HCT116 (cell line): Measurements from ENCODE around the gene PRRG4. TPM values are rescaled to one million over a fixed set of nuclear protein-coding genes. Genes with fewer than 3 reads are reported as not detected.

Experiments used
- ATAC-seq: fragments of 200-7000 bp; cut with Tn5 transposase; 2 replicates; pipeline ENCODE4 v1.9.1; 2020; ENCODE audit warnings: mild to moderate bottlenecking, moderate library complexity
- BruUV-seq: library from RNA; stranded (reverse); fragments of 400-500 nt; replicated peaks from 2 replicates; lab custom pipeline; 2021; lab: Mats Ljungman, UMichigan
- CTCF ChIA-PET: fragments of 300-600 bp; sonication (Branson Sonifier 250); formaldehyde crosslinking; loops from one replicate; lab custom pipeline; 2021; ENCODE audit warnings: antibody characterized with exemption; lab: Charles Lee
- POLR2A ChIA-PET: fragments of 300-600, 350-600 bp; sonication (Branson Sonifier 250); formaldehyde crosslinking; loops from one replicate; lab custom pipeline; 2021; ENCODE audit warnings: antibody characterized with exemption; lab: Charles Lee
- RAD21 ChIA-PET, 2 experiments: fragments of 300-600 bp; sonication (Branson Sonifier 250); formaldehyde crosslinking; loops; one replicate each; lab custom pipeline; 2023; ENCODE audit warnings: low total read pairs in 2 of 2; ENCODE audit not compliant: uncharacterized antibody in 2 of 2, unreplicated experiment in 2 of 2, low non-redundant PET in 1 of 2; lab: Charles Lee
- DNase-seq: peaks from one replicate; pipeline ENCODE4 v3.0.0-alpha.2; 2010; ENCODE audit warnings: low read depth, low spot score
- H2AFZ ChIP-seq: fragments of 200-600 bp; shearing (Covaris generic), sonication (generic); 2 replicates; pipeline ENCODE4 v1.6.1; 2017; ENCODE audit warnings: low read depth, mixed run types, mixed read lengths, antibody characterized with exemption, low read length; ENCODE audit not compliant: poor library complexity, severe bottlenecking
- H3K27ac ChIP-seq: 2 replicates; pipeline ENCODE4 v1.5.1; 2012; ENCODE audit warnings: low read depth, low read length
- H3K27me3 ChIP-seq: fragments of 200-600 bp; sonication (generic); 2 replicates; pipeline ENCODE4 v1.6.1; 2016; ENCODE audit warnings: mixed run types, low read length, mixed read lengths; ENCODE audit not compliant: insufficient read depth
- H3K36me3 ChIP-seq, 2 experiments: fragments of 200-500 bp in 1 of 2; fragments of 200-600 bp in 1 of 2; sonication (Bioruptor generic) in 1 of 2; sonication (generic) in 1 of 2; 2 replicates each; pipeline versions ENCODE4 v1.5.1 to v1.6.1; 2014 to 2016; ENCODE audit warnings: low read length in 2 of 2, inconsistent platforms in 1 of 2, mixed read lengths in 1 of 2, mixed run types in 1 of 2; ENCODE audit not compliant: insufficient read depth in 2 of 2, control insufficient read depth in 1 of 2
- H3K4me1 ChIP-seq, 2 experiments: fragments of 200-600 bp in 1 of 2; sonication (generic) in 1 of 2; 2 replicates each; pipeline versions ENCODE4 v1.5.1 to v1.6.1; 2012 to 2017; ENCODE audit warnings: low read length in 2 of 2, inconsistent platforms in 1 of 2, mild to moderate bottlenecking in 1 of 2, mixed read lengths in 1 of 2, mixed run types in 1 of 2, moderate library complexity in 1 of 2; ENCODE audit not compliant: insufficient read depth in 2 of 2, control insufficient read depth in 1 of 2
- H3K4me2 ChIP-seq: fragments of 200-600 bp; sonication (generic); 2 replicates; pipeline ENCODE4 v1.6.1; 2017; ENCODE audit warnings: mixed run types, low read length, mixed read lengths
- H3K4me3 ChIP-seq, 2 experiments: fragments of 200-600 bp in 1 of 2; sonication (generic) in 1 of 2; replicated peaks in 1 of 2; 2 replicates each; pipeline ENCODE4 v1.5.1; 2011 to 2016; ENCODE audit warnings: low read length in 2 of 2, control low read depth in 1 of 2, low read depth in 1 of 2, mild to moderate bottlenecking in 1 of 2, mixed read lengths in 1 of 2, mixed run types in 1 of 2
- H3K79me2 ChIP-seq: fragments of 200-600 bp; sonication (generic); 2 replicates; pipeline ENCODE4 v1.6.1; 2017; ENCODE audit warnings: mild to moderate bottlenecking, mixed run types, low read length, moderate library complexity, mixed read lengths; ENCODE audit not compliant: insufficient read depth
- H3K9ac ChIP-seq: fragments of 200-600 bp; sonication (generic); 2 replicates; pipeline ENCODE4 v1.6.1; 2016; ENCODE audit warnings: low read length, mixed read lengths
- H3K9me2 ChIP-seq: fragments of 200-600 bp; sonication (generic), shearing (Covaris generic); 2 replicates; pipeline ENCODE4 v1.6.1; 2017; ENCODE audit warnings: mixed run types, mild to moderate bottlenecking, moderate library complexity; ENCODE audit not compliant: insufficient read depth
- H3K9me3 ChIP-seq, 2 experiments: fragments of 200-500 bp in 1 of 2; fragments of 200-600 bp in 1 of 2; sonication (Bioruptor generic) in 1 of 2; sonication (generic) in 1 of 2; 2 replicates each; pipeline ENCODE4 v1.6.1; 2014 to 2017; ENCODE audit warnings: low read length in 2 of 2, mixed read lengths in 2 of 2, inconsistent platforms in 1 of 2, low read depth in 1 of 2, mild to moderate bottlenecking in 1 of 2, mixed run types in 1 of 2, moderate library complexity in 1 of 2; ENCODE audit not compliant: control insufficient read depth in 1 of 2, insufficient read depth in 1 of 2
- H4K20me1 ChIP-seq: fragments of 200-600 bp; sonication (generic), shearing (Covaris generic); 2 replicates; pipeline ENCODE4 v1.6.1; 2017; ENCODE audit warnings: mixed run types, mild to moderate bottlenecking, moderate library complexity; ENCODE audit not compliant: insufficient read depth
- CEBPB ChIP-seq: IDR thresholded peaks from 2 replicates; pipeline ENCODE4 v1.6.1; 2012; ENCODE audit warnings: low read depth
- CTCF ChIP-seq, 3 experiments: fragments of 200-600 bp in 1 of 3; sonication (generic) in 1 of 3; IDR thresholded peaks in 2 of 3; conservative IDR thresholded peaks in 1 of 3; 2 replicates each; pipeline ENCODE4 v1.5.1; 2012 to 2017; ENCODE audit warnings: low read depth in 2 of 3, low read length in 2 of 3, antibody characterized with exemption in 1 of 3, borderline replicate concordance in 1 of 3, control low read depth in 1 of 3, mild to moderate bottlenecking in 1 of 3, mixed read lengths in 1 of 3, mixed run types in 1 of 3, moderate library complexity in 1 of 3; ENCODE audit not compliant: insufficient read depth in 1 of 3
- ELF1 ChIP-seq: IDR thresholded peaks from 2 replicates; pipeline ENCODE4 v1.6.1; 2012; ENCODE audit warnings: low read depth, borderline replicate concordance
- MAX ChIP-seq: IDR thresholded peaks from 2 replicates; pipeline ENCODE4 v1.6.1; 2012
- POLR2A ChIP-seq: IDR thresholded peaks from 2 replicates; pipeline ENCODE4 v1.7.0; 2011; ENCODE audit warnings: borderline replicate concordance; ENCODE audit not compliant: insufficient read depth, insufficient read length; ENCODE audit errors: extremely low read depth
- SIN3A ChIP-seq: IDR thresholded peaks from 2 replicates; pipeline ENCODE4 v1.6.1; 2012; ENCODE audit warnings: low read depth
- SRF ChIP-seq: IDR thresholded peaks from 2 replicates; pipeline ENCODE4 v1.6.1; 2012; ENCODE audit warnings: low read depth
- TCF7L2 ChIP-seq: IDR thresholded peaks from 2 replicates; pipeline ENCODE4 v1.7.0; 2011; ENCODE audit warnings: borderline replicate concordance, inconsistent platforms; ENCODE audit not compliant: insufficient read depth, insufficient read length; ENCODE audit errors: extremely low read depth
- ZBTB33 ChIP-seq: IDR thresholded peaks from 2 replicates; pipeline ENCODE4 v1.6.1; 2011; ENCODE audit warnings: mild to moderate bottlenecking, low read length, moderate library complexity; ENCODE audit not compliant: insufficient replicate concordance; ENCODE audit errors: extremely low read depth
- intact Hi-C: fragments of 100-400 bp; cut with micrococcal nuclease; formaldehyde crosslinking; loops from 2 replicates; pipeline ENCODE4 v1.10.0; 2022
- total RNA-seq: library from RNA; stranded (reverse); gene quantifications from one replicate; pipeline ENCODE4 v1.2.1, GENCODE V29; 2021; ENCODE audit not compliant: unreplicated experiment

PRRG4 gene
- total RNA-seq, 1 experiment from 2014 or later = 5.4 TPM

- intact Hi-C loops = no loop called here
- H3K9me3 ChIP-seq = no peaks in the 10 kb centered on the region
- H3K27ac ChIP-seq = no peak overlapping the region
- peaks cover 0 to 8% of the 10 kb centered on the region in 2 experiments; a peak in 3 of 4 replicates for H3K4me1 ChIP-seq
- no peak overlapping the region for H3K4me3 ChIP-seq
- RAD21 ChIA-PET = no interaction called here
- TF ChIP-seq ZBTB33 (no peak), CTCF (IDR thresholded peaks at IDR 0.05 in 2 of 3, conservative IDR thresholded peaks at IDR 0.05 in 1 of 3; ENCODE audit: borderline replicate concordance in 1 of 3, insufficient read depth in 1 of 3, low read depth in 2 of 3, low read length in 2 of 3) (no peak), SIN3A (no peak), CEBPB (no peak), SRF (no peak), TCF7L2 (no peak), MAX (no peak), POLR2A (no peak), ELF1 (no peak)
- TF ChIP-seq, all 23 proteins: peak for 0
- BruUV-seq = no TSS peak
- H4K20me1 ChIP-seq = peaks cover 6% of the 10 kb centered on the region; the same call in 1 of the 2 replicates
- DNase-seq (no peak), ATAC-seq (no peak)
- H3K27me3 ChIP-seq = no peaks in the 10 kb centered on the region
- POLR2A ChIA-PET = no interaction called here
- CTCF ChIA-PET = no interaction called here
- no peaks in the 10 kb centered on the region for H3K36me3 ChIP-seq
- H2AFZ ChIP-seq = no peak overlapping the region
- H3K4me2 ChIP-seq = no peak overlapping the region
- no peaks in the 10 kb centered on the region for H3K79me2 ChIP-seq
- H3K9me2 ChIP-seq = no peaks in the 10 kb centered on the region
- H3K9ac ChIP-seq = no peak overlapping the region
These were observed 25.9 kb downstream of the PRRG4 start for GRCh38 chr11:32855601-32856000.
